ENCODE results near the gene UBAP2. TPM values are rescaled to one million over a fixed set of nuclear protein-coding genes. Genes with fewer than 3 reads are reported as not detected.

UBAP2 gene
- total RNA-seq, 1 donor from 2014 or later: 87.7 TPM

GRCh38 chr9:33931326-33931725 lies 117.4 kb downstream of the UBAP2 start:
- peaks cover 68% of the 10 kb centered on the region for H3K36me3 Mint-ChIP-seq (ENCODE audit: low read depth, unreplicated experiment)
- no peak overlapping the region for H3K4me3 Mint-ChIP-seq (ENCODE audit: unreplicated experiment)
- peak overlapping the region; percentile 44 for H3K27ac Mint-ChIP-seq (ENCODE audit: unreplicated experiment)
- no peak for TF ChIP-seq CTCF (IDR thresholded peaks at IDR 0.05; ENCODE audit: unreplicated experiment)
- no peaks in the 10 kb centered on the region for H3K9me3 Mint-ChIP-seq (ENCODE audit: unreplicated experiment)
- no peak for DNase-seq (ENCODE audit: low spot score)
- peaks cover 13% of the 10 kb centered on the region for H3K4me1 Mint-ChIP-seq (ENCODE audit: unreplicated experiment)
- H3K27me3 Mint-ChIP-seq (ENCODE audit: unreplicated experiment): peaks cover 5% of the 10 kb centered on the region

- H3K27me3 Mint-ChIP-seq (ENCODE audit: unreplicated experiment): peaks cover 19% of the 10 kb centered on the region
- no peak for TF ChIP-seq CTCF (IDR thresholded peaks at IDR 0.05; ENCODE audit: unreplicated experiment)
- no peak for DNase-seq (ENCODE audit: low spot score)
- peak overlapping the region; percentile 42 for H3K4me3 Mint-ChIP-seq (ENCODE audit: unreplicated experiment)
- H3K4me1 Mint-ChIP-seq (ENCODE audit: unreplicated experiment): peaks cover 12% of the 10 kb centered on the region
- H3K36me3 Mint-ChIP-seq (ENCODE audit: low read depth, unreplicated experiment): peaks cover 64% of the 10 kb centered on the region
- peak overlapping the region; percentile 30 for H3K27ac Mint-ChIP-seq (ENCODE audit: unreplicated experiment)
- H3K9me3 Mint-ChIP-seq (ENCODE audit: unreplicated experiment): no peaks in the 10 kb centered on the region
Measured at GRCh38 chr9:33927694-33928093, 121.0 kb downstream of the UBAP2 start.

- Mint-ChIP-seq H3K4me3 (ENCODE audit: unreplicated experiment) (peak overlapping the region; percentile 51), H3K36me3 (ENCODE audit: low read depth, unreplicated experiment) (peaks cover 60% of the 10 kb centered on the region), H3K27me3 (ENCODE audit: unreplicated experiment) (peaks cover 19% of the 10 kb centered on the region), H3K4me1 (ENCODE audit: unreplicated experiment) (peaks cover 7% of the 10 kb centered on the region), H3K9me3 (ENCODE audit: unreplicated experiment) (no peaks in the 10 kb centered on the region), H3K27ac (ENCODE audit: unreplicated experiment) (peak overlapping the region; percentile 24)
- no peak for DNase-seq (ENCODE audit: low spot score)
- TF ChIP-seq CTCF (IDR thresholded peaks at IDR 0.05; ENCODE audit: unreplicated experiment): no peak
Measured at GRCh38 chr9:33926746-33927485, 121.8 kb downstream of the UBAP2 start.

- peak overlapping the region; percentile 81 for H3K27ac Mint-ChIP-seq (ENCODE audit: unreplicated experiment)
- peaks cover 8% of the 10 kb centered on the region for H3K4me1 Mint-ChIP-seq (ENCODE audit: unreplicated experiment)
- H3K27me3 Mint-ChIP-seq (ENCODE audit: unreplicated experiment): peaks cover 25% of the 10 kb centered on the region
- peak; percentile 32 for TF ChIP-seq CTCF (IDR thresholded peaks at IDR 0.05; ENCODE audit: unreplicated experiment)
- H3K36me3 Mint-ChIP-seq (ENCODE audit: low read depth, unreplicated experiment): peaks cover 57% of the 10 kb centered on the region
- peak; percentile 60 for DNase-seq (ENCODE audit: low spot score)
- peak overlapping the region; percentile 37 for H3K4me3 Mint-ChIP-seq (ENCODE audit: unreplicated experiment)
- no peaks in the 10 kb centered on the region for H3K9me3 Mint-ChIP-seq (ENCODE audit: unreplicated experiment)
Measured at GRCh38 chr9:33924978-33925797, 123.5 kb downstream of the UBAP2 start.
